ENCODE data around the gene R3HCC1L.

The R3HCC1L gene

DNA sequence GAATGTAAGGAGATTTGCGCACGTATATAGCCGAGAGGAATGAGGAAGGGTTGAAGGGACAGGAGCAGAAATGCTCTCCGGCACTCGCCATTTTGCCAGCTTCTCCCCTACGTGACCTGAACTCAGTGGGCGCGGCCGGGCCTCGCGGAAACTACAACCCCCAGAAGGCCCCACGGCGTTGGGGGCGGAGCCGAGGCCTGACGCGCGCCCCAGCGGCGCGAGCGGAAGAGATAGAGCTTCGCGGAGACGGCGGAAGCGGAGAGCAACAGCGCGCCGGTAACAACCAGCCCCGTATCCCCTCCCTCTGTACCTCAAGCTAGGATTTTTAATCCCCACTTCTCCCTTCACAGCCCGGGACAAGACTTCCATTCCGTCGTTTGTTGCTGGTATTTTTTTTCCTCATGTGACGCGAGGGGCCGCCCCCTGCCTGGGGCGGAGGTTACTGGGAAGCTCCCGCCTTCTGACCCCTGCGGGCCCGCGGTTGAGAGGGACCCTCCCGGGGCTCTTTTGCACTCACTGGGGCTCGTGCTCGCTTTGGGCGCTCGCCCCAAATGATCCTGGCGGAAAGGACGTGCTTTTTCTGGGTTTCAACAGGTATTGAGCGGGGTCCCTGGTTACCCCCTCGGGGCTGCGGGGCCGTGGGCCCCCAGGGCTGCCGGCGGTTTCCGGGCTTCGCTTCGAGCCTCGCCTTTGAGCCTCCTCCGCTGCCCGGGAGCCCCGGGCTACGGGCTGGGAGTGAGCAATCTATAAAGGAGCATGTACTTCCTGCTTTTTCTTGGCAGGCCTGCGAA, at the start of gene R3HCC1L:
Gene R3HCC1L, plus strand, starts transcription at position 227 of the 791 bp plus-strand sequence. CDS start 73,458 bp downstream, outside the sequence.
- DNase-seq (ENCODE audit: low spot score) = peak; percentile 89

DNA sequence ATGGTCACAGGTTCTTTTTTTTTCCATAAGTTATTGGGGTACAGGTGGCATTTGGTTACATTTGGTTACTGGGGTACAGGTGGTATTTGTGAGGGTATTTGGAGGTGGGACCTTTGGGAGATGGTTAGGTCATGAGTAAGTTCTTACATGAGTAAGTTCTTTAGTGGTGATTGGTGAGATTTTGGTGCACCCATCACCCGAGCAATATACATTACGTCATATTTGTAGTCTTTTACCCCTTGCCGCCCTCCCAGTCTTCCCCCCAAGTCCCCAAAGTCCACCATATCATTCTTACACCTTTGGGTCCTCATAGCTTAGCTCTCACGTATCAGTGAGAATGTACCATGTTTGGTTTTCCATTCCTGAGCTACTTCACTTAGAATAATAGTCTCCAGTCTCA, 49.2 kb upstream of the R3HCC1L start:
- DNase-seq (ENCODE audit: low spot score) = no peak

DNA sequence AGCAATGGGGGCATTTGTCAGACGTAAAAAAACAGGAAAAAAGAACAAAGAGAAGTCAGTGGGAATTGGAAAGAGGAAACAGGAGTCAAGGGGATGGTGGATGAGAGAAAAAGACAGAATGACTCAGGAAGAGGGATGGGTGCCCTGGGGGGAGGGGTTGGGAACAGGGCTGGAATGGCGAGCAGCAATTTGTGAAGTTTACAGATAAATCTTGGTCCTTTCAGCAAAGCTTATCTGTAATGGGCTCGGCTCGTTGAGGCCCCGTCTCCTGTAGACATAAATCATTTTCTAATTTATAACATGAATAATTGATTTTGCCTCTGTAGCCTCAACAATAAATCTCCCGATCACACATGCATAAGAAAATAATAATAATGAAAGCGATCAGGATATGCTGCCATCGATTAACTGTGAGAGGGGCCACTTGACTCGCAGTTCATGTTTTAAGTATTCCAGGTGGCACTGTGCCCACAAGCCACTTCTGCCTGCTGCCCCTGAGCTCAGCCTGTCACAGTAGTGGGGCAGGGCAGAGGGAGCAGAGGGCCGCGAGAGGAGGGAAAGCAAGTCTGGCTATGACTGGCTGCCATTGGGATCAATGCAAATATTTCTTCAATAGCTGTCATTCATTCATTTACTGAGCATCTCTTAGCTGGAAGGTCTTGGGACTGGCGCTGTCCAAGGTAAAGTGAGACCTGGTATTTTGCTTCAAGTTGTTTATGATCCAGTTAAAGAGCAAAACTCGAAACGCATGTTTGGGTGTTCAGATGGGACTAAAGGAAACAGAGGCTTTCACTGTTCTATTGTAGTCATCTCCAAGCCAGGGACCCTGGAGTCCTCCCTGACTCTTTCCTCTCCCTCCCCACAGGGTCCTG, 47.4 kb upstream of the R3HCC1L start:
- DNase-seq (ENCODE audit: low spot score) = no peak

DNA sequence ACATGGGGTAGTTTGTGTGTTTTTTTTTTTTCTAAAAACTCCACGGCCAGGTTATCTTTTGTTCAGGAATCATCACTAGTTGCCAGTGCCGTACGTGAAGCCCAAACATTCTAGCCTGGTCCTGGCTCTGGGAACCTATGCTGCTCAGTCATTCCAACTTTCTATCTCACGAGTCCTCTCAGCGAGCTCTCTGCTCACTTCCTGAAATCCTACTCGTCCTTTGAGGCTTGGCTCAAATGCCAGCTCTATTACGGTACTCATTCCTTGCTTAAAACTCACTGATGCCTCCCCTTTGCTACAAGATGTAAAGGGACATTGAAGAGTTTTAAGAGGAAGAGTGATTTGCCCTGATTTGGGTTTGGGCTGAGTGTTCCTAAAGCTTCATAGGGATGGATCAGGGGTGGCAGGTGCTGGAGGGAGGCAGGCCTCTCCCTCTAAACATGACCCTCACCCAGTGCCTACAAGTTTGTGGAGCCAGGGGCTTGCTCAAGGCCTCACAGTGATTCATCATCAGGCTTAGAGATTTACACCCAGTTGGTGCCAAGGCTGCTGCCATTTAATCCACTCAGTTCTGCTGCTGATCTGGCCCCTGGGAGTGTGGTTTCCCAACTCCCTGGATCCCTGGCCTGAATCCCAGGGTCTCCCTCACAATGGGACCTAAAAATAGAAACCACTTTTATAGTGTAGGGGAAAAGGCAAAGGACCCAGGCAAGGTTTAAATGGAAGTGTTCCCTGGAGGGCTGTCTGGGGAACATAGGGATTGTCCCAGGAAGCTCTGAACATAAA, 46.1 kb upstream of the R3HCC1L start:
- peak; percentile 1 for DNase-seq (ENCODE audit: low spot score)

DNA sequence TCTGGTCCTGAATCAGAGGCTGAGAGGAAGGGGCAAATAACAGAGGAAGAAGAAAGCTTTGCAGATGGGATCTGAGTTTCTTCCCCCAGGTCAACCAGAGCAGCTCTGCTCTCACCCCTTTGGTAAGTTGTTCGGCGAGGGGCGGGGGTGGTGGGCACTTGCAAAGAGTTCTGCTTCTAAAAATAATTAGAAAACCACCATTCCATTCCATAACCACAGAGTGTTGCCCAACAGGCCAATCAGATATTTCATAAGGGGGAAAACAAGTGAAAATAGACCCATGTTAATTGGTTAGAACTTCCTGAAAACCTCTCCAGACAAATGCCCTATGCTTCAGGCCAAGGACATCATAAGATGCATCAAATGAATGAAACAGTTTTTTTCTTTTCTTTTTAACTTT, 43.6 kb upstream of the R3HCC1L start:
- DNase-seq (ENCODE audit: low spot score) = no peak

DNA sequence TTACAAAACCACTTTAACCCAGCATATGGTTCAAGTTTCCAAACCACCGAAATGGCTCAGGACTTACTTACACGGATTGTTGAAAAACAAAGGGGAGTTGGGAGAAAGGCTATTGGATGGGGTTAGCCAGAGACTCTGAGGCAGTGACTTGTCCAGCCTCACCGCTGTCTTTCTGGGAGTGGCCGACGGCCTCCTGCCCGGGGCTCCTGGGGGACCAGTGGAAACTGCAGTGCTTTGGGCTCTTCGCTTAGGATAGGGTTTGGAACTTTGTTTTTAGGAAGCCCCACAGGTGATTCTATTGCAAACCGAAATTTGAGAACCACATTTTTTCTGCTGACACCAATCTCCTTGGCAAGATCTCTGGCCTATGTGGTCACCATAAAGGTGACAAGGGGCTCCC, 38.1 kb upstream of the R3HCC1L start:
- no peak for DNase-seq (ENCODE audit: low spot score)

DNA sequence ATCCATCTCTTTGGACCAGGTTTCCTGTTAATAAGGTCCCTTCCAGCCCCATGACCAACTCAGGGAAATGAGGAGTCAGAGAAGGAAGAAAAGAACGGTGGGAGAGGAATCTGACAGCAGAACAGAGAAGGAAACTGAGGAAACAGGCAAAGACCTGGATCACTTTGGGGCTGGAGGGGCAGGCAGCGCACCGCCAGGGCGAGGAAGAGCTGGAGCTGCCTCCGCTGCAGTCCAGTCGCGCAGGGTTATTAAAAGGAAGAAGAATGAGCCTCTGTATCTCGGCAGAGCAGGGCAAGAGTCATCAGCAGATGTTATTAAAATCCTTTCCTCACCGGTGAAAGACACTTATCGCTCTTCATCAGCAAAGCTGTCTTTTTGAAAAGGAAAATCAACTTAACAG, 37.7 kb upstream of the R3HCC1L start:
- DNase-seq (ENCODE audit: low spot score) = no peak

DNA sequence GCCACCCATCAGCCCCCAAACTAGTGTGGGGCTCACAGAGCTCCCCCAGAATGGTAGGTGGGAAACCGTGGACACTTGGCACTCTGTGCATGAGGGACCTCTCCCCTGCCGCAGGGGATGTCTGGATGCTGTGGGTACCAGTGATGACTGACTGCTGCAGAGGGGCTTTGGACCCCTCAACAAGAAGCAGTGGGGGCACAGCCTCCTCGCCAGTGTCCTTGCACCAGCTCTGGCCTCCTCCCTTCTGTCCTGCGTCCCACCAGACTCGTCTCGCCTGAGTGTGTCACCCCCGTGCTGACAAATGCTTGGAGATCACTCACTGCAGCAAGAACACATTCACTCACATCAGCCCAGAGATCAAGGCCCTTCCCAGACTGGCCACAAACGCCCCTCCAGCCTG, 37.3 kb upstream of the R3HCC1L start:
- DNase-seq (ENCODE audit: low spot score) = no peak

DNA sequence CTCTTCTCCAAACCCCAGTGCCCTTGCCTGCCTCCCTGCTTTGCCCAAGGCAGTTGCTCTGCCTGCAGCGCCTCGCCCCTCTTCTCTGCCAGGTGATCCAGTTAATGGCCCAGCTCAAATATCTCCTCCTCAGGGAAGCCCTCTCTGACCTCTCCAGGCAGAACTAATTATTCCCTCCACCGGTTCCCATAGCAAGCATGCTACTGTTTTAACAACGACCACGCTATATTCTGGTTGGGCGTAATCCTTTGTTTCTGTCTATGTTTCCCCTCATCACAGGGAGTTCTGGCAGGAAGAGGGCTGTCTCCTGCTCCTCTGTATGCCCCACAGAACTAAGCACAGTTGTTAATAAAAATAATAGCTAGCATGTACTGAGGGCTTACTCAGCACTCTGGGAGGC, 36.8 kb upstream of the R3HCC1L start:
- DNase-seq (ENCODE audit: low spot score) = no peak

DNA sequence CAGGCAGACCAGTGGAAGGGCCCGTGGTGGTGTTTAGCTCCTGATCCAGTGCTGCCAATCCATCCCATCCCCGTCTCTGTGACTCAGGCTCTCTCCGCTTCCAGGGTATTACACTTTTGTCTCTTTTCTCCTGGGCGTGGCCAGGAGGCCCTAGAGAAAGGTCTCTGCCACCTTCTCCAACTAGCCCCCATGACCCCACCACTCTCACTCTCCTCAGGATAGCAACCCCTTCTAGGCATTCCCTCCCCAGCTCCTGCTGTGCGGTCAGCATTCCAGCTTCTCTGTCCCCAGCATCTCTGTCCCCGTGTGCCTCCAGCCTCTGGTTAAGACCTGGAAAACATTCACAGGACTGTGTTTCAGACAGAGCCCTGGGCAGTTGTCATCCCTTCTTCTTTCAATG, 36.2 kb upstream of the R3HCC1L start:
- DNase-seq (ENCODE audit: low spot score) = no peak

DNA sequence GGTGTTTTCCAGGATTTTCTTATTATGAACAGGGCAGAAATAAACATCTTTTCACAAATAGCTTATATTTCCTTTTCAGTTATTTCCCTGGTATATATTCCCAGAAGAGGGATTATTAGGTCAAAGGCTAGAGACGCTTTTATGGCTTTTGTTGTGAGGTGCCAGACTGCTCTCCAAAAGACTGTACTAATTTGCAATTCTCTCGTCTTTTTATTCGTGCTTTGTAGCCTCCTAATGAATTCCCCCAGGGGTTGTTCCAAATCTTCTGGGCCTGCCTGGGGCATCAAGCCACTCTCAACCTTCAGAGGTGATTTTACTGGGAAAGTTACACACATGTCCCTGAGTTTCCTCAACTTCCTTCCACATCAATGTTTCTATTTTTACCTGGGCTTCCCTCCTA, 34.0 kb upstream of the R3HCC1L start:
- no peak for DNase-seq (ENCODE audit: low spot score)

DNA sequence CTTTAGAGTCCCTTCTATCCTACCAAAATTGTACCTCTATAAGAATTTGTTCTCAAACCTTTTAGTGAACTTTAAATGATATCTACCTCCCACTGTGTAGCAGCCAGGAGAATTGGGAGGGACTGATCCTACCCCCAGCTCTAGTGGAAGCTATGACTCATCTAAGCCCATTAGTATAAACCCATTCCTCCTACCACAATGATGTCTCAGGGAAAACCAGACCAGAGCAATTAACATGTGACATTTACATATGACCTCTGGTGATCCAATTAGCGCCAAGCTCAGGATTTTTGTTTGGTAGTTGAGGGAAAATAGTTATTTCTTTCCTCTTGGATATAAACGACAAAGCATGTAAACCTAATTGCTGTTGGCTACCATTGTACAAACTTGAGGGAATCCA, 33.1 kb upstream of the R3HCC1L start:
- no peak for DNase-seq (ENCODE audit: low spot score)

DNA sequence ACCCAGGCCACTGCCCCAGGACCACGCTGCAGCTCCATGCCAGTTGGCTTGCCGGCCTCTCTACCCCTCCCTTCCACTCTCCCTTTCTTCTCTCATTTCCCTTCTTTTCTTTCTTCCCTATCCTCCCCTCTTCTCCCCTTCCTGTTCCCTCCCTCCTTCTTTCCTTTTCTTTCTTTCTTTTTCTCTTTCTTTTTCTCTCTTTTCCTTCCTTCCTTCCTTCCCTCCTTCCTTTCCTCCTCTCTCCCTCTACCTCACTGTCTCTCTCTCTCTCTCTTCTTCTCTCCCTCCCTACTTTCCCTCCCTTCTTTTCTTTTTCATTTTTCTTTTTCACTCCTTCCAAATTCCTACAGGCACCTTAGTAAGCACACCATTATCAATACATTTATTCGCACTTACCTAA, 30.3 kb upstream of the R3HCC1L start:
- no peak for DNase-seq (ENCODE audit: low spot score)

DNA sequence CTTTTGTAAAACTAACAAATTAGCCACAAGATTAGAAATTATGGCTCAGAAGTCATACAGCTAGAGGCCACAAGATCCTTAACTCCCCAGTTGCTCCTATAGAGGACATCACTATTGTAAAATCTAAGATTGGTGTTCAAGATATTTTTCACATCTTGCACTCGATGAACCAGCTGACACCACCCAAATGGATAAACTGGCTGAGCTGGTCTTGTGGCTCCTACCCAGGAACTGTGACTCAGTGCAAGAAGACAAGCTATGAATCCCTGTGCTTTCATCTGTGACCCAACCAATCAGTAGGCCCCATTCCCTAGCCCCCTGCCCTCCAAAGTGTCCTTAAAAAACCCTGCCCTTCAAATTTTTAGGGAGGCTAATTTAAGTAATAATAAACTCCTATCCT, 27.9 kb upstream of the R3HCC1L start:
- DNase-seq (ENCODE audit: low spot score) = no peak

DNA sequence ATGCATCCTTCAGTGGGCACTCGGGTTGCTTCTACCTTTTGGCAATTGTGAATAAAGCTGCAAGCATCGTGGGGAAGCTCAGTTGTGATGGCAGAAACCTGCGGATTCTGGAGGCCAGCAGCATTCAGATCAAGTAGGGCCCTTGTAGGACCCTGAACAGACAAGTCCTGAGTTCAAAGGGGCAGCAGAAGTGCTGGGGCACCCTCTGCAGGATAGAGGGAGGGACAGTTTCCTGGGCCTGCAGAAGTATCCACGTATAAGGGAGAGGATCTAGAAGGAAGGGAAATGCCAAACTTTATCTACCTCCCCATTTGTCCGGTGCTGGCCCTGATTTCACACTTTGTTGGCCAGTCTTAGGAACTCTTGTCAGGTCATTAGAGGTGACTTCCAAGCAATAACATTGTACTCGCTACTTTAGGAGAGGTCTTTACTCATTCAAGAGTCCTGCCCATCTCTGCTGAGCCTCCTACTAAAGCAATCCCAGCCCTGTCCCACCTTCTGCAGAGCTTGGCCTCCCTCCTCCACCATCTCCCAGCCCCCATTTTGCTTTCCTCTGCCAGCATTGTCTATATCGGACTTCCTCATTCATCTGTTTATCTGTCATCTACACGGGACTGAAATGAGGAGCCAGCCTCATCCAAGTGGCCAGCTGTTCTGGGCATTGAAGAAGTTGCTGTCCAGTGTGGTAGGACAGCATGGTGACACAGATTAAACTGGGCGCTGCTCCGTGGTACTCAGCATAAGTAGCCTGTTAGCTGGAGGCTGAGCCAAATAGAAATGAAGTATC, 26.6 kb upstream of the R3HCC1L start:
- no peak for DNase-seq (ENCODE audit: low spot score)

DNA sequence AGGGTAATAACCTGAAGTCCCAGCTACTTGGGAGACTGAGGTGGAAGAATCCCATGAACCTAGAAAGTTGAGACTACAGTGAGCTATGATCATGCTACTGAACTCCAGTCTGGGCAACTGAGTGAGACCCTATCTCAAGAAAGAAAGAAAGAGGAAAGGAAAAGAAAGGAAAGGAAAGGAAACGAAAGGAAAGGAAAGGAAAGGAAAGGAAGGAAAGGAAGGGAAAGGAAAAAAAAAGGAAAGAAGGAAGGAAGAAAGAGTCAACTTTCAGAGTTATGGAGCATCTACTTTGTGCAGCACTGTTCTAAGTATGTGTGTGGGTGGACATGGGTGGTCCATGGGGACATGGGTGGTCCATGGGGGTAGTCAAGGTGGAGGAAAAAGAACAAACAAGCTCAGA, 24.1 kb upstream of the R3HCC1L start:
- DNase-seq (ENCODE audit: low spot score) = no peak

DNA sequence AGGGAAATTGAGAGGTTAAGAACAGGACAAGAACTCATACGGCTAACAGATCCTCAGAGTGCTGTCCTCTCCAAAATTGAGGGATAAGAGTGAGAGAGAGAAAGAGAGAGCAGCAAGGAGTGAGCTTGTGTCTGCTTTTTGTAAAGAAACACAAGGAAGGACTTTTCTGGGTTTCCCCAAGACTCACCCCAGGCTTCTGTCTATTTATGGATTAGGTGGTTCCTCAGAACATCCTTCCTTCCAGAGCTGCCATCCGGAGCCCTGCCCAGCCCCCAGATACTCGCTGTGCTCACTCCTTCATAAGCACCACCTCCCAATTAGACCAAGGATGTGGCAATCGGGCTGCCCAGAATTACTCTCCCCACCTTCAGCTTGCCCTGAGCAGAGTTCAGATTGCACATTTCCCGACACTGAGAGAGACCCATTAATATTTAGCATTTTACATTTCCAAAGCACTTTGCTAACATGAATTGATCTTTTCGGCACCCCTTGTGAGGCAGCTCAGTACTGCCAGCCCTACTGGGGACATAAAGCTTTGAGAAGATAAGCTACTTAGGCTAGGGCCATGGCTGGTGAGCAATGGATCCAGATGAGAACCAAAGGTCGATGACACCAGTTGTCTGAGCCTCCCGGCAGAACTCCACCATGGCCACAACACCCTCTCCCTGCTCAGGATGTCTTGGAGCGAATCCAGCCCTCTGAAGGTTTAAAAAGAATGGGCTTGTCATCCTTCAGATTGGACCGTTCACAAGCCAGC, 19.2 kb upstream of the R3HCC1L start:
- DNase-seq (ENCODE audit: low spot score) = no peak

DNA sequence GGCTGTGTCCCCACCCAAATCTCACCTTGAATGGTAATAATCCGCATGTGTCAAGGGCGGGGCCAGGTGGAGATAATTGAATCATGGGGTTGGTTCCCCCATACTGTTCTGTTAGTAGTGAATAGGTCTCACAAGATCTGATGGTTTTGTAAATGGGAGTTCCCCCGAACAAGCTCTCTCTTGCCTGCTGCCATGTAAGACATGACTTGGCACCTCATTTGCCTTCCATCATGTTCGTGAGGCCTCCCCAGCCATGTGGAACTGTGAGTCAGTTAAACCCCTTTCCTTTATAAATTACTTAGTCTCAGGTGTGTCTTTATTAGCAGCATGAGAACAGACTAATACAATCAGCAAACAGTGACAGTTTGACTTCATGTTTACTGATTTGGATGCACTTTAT, 14.6 kb upstream of the R3HCC1L start:
- DNase-seq (ENCODE audit: low spot score) = no peak

DNA sequence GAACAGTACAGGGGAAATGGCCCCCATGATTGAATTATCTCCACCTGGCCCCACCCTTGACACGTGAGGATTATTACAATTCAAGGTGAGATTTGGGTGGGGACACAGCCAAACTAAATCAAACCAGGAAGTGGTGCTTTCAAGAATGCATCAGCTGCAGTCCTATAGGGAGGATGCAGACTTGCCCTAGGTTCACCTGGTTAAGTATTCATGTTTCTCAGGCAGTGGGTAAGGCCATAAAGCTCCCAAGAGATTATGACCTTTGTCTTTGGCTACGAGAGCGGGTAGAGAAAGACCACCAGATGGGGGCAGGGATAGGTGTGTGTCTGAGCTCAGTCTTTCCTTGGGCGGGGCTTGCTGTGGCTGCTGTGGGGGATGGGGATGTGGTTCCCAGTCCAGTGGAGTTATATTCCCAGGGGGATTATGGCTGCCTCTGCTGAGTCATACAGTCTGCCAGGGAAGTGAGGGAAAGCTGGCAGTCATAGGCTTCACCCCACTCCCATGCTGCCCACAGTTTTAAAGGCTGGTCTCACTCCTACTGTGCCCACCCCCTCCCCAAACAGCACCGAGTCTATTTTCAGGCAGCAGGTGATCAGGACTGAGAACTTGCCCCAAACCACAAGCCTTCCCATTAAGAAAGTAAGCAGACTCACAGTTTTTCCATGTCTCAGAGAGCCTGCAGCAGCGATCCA, 8.4 kb upstream of the R3HCC1L start:
- DNase-seq (ENCODE audit: low spot score) = no peak

DNA sequence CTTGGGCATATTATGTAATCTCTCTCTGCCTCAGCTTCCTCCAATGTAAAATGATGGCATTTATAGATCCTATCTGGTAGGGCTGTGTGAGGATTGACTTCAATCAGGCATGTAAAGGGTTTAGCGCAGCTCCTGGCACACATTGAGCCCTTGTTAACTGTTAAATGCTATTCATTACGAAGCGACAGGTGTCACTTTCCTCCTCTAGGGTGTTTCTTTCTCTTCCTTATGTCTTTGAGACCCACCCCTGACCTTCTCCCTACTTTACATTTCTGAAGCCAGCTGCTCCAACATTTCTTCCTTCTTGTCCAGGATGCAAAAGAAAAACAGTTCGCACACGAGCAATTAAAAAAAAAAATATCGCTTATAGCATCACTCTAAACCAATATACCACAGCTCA, 5.7 kb upstream of the R3HCC1L start:
- DNase-seq (ENCODE audit: low spot score) = no peak

Measured in cerebellar cortex (tissue), 1 donor.